Sigmoid colon (tissue), 4 donors: ENCODE results near the gene HECW1.

ENCODE experiments used
- CTCF ChIP-seq, 4 experiments: fragments of 450-650 bp in 3 of 4; fragments of 200-600 bp in 1 of 4; IDR thresholded peaks; one replicate each; pipeline ENCODE4 v1.5.1; 2016 to 2019; ENCODE audit warnings: antibody characterized with exemption in 4 of 4, mild to moderate bottlenecking in 3 of 4, moderate library complexity in 2 of 4
- POLR2AphosphoS5 ChIP-seq, 4 donors: sonication (generic); formaldehyde crosslinking; IDR thresholded peaks; one replicate each; pipeline ENCODE4 v1.6.1; 2017; ENCODE audit warnings: antibody characterized with exemption in 4 of 4

DNA sequence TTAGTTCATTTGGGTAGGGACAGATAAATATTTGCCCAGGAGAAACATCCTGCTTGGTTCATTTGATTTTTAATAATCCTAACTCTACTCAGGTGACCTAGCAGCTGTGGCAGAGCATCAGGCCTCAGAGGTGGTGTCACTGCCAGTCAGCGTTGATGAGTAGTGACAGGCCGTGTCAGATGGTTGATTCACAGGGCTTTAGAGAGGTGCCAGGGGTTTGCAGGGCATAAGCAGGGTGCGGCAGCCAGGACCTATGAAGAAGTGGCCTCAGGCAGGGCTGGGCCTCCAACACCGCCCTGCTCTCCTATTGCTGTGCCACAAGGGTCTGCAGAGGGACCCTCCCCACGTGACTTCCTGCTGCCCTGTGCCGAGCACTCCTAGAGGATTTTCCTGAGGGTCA is 128.1 kb downstream of the HECW1 start:
- TF ChIP-seq CTCF (IDR thresholded peaks at IDR 0.05) = no peak
- TF ChIP-seq POLR2AphosphoS5 (IDR thresholded peaks at IDR 0.05) = no peak
